ENCODE measurements around the gene RAPGEF1.

Gene RAPGEF1

DNA sequence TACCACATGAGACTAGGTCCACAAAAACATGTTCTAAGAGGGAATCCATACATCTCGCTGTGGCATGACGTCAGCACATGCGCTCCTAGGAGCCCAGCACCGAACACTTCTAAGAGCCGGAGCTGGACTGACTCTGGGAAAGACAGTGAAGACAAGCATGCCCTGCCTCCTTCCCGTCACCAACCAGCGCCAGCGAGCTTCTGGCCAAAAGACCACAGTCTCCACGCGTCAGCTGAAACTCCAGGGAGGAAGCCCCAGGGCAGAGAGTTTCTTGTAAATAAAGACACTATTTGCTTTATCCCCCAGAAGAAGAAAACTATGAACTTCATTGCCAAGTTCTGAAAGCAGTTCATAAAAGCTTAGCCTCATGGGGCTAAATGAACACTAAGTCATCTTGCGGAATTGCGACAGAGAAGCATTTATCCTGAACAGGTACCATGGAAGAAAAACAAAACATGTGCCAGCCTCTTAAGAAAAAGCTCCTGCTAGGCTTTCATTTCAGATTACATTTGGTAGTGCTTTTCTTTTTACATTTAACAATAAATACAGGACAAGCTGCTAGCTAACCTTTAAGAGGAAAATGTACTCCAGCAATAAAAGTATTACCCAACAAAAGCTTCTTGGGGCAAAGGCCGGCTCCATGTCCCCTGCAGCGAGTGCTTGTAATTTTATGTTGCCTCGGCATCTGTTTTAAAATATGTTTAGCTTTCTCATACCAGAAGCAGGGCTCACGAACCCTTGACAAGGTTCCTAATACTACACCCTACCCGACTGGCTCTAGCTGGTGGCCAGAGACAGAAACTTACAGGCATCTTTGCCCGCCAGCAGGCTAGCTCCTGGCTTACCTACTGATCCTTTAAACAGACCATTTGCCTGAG lies 98.0 kb downstream of the RAPGEF1 start:
- DNase-seq, result no peak

DNA sequence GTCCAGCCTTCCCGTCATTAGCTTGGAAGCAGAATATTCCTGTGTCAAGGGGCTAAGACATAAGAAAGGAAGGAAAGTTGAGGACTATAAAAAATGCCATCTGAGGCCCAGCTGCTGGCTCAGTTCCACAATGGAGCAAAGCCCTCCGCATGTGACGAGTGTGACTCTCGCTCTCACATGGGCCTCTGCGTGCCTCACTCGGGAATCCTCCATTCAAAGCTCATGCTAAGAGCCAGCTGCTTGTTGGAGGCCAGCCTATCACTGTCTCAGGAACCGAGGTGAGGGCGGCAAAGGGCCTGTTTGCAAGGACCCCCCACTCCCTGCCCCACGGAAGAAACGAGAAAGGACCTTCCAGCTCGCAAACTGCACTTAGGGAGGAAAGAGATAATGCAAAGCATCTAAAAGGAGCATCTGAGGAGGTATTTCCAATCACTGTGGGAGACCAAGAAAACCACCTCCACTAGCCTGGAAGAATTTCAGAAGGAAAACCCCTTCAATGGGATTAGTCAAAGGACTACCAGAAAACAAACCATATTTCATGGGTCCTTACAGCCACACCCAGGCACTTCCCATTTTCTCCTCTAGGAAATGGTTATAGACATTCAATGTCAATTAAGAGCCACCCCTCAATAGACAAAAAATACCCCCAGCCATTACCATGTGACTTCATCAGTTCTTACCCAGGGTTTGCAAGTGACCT lies 99.3 kb downstream of the RAPGEF1 start:
- DNase-seq, result no peak

DNA sequence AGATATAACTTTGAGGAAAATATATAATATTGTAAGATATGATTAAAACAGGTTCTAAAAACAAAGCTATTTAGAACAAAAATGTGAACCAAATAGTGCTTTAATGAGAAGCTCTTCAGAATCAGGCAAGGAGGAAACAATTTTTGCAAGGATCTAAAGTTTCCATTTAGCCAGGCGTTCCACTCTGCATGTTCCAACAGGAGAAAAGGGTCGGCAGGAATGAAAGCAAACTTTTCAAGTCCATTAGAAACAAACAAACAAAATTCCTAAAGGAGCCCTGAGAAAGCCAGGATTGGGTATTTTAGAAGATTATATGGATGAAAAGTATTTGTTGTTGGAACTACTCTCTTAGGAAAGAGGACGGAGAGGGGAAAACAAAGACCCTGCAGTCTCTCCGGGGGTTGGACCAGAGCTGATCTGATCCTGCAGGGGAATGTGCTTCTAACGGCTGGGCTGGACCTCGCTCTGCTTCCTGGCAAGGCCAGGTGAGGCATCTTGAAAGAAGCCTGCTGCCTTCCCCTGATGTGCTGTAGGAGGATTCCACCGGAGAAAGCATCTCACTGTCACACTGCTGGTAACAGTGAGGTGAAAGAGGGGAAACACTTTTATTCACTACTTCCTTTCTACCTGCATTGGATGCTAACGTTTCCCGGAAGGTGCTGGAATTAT lies 100.0 kb downstream of the RAPGEF1 start:
- DNase-seq, result no peak

DNA sequence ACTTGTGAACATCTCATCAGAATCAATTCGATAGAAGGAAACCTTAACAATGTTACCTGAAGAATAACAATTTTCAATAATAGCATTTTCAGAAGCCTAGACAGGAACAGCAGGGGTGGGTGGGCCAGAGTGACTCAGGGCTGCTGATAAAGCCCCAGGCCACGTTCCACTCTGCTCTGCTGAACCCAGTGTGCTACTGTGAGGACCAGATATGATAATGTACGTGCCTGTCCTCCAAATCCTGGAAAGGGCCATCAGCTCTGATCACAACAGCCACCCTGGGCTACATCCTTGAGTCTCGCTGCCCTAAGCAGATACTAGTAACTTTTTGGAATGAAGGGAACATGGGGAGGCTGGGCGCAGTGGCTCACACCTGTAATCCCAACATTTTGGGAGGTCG lies 103.3 kb downstream of the RAPGEF1 start:
- no peak for DNase-seq

DNA sequence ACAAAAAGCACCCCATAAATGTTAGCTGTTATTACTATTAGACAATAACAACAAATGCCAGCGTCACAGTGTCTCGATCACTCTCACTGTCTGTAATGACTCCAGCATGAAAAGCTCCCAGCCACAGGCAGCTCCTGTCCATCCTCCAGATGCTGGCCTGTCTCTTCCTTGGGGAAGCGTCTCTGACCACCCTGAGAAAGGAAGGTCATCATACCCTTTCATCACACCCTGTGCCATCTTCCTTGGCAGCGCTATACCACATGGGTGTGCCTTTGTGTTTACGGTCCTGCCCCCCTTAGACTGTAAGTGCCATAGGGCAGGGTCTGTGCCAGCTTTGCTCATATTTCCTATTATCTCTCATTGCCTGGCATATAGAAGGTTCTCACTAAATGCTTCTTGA lies 104.0 kb downstream of the RAPGEF1 start:
- DNase-seq, result no peak

DNA sequence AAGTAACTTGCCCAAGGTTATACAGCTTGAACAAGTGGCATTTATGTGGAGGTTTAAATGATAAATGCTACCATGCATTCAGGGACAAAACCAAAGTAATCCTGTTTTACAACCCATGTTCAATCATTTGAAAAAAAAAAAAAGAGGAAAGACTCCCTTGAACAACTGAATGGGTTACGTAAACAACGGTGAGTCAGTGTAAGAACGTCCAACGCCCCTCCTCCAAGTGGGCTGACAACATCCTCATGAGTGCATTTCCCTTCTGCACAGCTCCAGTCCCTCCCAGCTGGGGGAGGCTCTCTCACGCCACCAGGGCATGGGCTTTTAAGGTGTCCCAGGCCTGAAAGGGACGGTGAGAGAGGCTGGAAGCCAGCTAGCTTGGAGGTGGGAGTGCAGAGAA lies 104.6 kb downstream of the RAPGEF1 start:
- DNase-seq, result no peak

DNA sequence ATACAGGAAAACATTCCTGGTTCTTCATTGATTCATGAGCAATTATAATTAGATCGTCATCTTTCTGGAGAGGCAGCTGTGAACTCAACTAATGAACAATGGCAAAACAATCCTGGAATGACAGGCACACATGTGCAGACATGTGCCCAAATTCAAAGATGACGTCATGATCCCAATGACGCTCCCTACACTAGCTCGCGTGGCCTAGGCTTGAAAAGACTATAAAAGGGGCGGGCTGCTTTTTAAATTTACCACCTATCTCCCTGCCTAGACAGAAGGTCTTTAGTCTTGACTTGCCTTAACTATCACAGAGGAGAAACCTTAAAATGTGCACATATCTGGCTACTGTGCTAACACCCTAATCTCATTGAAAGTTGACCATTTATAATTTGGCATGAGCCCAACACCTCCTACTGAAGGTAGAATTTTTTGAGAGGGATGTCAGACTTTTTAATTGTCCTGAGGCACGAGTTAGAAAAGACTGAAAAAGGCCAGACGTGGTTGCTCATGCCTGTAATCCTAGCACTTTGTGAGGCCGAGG lies 106.3 kb downstream of the RAPGEF1 start:
- DNase-seq, result no peak

DNA sequence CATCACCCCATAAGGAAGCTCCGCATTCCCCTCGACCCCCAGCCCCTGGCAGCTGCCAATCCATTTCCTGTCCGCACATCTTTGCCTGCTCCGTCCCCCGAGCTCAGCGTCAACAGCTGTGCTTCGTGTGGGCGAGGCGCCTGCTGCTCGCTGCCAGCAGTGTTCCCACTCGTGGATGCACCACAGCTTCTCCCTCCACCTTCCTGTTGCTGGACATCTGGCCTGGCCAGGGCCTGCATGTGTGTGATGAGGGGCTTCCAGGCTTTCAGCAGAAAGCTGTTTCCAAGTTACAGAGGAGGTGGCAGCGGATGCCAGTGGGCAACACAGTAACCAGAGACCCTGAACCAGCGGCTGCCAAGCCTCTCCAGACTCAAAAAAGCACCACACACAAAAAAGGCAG lies 108.6 kb downstream of the RAPGEF1 start:
- no peak for DNase-seq

DNA sequence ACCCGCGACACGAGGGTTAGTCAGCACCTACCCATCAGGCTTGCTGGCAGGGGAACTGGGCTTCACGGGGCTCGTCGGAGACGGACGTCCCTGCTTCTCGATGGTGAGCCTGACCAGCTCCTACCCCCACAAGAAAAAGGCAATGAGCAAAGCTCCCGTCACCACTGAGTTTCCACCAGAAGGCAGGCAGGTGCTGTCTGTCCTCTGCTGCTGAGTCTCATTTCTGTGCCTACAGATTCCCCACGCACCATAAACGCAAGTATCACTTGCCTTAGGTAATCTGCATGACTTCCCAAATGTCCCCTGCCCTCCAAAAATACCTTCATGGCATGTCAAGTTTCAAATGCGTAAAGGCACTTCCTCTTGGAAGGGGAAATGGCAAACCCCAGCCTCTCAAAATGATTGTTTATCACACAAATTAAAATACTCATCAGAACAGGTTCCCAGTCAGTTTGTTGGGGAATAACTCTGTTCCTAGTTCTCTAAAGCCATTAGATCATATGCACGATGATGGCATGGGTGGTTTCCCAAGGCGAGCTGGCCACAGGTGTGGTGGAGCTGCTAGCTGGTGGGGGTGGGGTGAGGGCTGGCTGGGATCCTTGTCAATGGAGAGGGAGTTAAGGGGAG lies 109.6 kb downstream of the RAPGEF1 start:
- DNase-seq, result no peak

DNA sequence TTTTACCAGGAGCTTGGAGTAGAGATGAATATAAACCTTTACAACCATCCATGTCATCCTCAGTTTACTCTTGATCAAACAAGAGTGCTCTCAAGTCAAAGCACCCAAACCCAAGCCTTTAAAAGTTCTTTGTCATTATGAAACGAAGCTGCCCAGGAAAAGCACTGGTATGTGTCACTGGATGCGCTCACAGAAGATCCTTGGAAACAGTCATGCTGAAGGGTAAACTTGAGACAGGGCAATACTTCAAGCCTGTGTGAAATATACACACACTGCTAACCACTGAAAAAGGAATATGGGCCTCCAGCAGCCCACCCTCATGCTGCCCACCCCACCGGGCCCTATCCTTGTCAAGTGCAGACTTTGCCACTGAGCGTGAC lies 110.1 kb downstream of the RAPGEF1 start:
- no peak for DNase-seq

DNA sequence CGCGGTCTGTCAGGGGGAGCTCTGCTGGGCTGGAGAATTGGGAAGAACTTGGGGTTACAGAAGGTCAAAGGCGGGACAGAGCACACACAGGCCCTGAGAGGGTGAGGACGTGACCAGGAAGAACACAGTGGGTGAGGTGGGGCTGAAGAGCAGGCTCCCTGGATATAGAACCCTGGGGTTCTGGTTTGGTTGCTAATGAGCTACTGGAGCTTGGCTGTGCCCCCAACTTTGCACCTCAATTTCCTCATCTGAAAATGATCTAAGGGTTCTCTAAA lies 110.7 kb downstream of the RAPGEF1 start:
- DNase-seq, result no peak

DNA sequence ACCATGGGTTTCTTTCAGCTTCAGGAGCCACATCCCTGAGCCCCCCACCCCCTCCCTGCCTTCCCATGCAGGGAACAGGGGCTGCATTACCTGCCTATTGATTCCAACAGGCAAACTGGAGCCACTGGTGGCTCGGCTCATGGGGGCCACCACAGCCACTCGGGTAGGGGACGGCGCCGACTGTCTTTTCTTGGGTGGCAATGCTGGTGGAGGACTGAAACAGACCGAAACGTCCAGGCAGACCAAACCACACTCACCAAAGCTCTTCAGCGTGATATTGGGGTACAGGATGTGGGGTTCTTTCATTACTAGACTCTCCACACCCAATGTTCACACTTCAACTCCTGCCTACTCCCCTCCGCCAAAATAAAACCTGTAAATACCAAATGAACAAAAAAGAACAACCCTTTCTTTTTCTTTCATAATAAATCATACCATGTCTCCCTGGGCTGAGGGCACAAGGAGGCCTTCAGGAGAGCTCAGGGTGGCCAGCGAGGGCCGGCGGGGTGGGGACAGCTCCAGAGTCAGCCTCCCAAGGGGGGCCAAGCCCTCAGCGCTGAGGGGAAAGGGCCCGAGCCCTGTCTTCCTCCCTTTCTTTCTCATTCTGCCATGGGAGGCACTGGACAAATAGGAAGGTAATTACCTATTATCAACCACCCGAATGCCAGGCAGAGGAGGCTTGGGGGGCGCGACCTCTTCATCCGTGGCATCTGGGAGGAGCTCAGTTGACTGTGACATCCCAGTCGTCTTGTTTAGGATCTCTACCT lies 111.2 kb downstream of the RAPGEF1 start:
- no peak for DNase-seq

DNA sequence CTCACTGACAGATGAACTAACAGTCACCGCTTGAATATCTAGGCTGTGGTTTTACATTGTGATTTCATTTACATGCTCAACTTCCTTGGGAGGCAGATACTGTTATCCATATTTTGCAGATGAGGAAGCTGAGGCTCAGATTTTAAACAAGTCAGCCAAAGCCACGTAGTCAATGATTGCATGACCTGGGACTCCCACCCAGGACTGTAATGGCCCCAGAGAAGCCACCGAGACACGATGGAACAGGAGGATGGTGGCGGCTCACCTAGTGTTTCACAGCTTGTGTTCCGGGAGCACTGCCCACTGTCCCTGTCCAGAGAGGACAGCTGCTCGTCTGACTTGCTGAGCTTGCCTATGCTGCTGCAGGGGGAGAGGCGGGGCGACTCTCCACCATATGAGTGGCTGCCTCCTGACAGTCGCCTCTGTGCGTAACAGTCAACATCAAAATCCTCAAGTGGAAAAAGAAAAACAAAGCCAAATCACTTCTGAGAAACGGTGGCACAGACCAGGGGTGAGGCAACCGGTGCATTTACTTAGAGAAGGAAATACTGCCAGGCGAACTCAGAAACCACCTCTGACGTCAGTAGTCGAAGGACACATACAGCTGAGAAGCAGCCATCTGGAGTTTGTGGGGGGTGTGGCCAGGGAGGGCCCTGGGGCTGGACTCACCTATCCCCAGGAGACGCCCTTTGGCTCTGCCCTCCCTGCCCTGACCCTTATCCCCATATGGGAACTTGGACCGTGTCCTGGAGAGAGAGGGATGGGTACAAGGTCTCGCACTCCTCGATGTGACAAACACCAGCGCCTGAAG lies 112.0 kb downstream of the RAPGEF1 start:
- no peak for DNase-seq

DNA sequence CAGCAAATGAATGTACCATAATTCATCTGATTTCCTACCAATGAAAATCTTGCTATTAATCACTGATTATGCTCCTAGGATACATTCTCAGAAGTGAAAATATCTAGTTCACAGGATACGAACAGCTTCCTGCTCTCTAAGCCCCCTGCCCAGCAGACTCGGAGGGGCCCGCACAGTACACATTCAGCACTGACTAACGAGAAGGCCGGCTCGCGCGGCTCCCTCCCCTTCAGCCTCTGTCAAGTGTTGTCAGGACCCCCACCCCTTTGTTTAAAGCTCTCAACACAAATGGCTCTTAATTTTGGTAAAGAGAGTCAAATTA lies 112.6 kb downstream of the RAPGEF1 start:
- no peak for DNase-seq

DNA sequence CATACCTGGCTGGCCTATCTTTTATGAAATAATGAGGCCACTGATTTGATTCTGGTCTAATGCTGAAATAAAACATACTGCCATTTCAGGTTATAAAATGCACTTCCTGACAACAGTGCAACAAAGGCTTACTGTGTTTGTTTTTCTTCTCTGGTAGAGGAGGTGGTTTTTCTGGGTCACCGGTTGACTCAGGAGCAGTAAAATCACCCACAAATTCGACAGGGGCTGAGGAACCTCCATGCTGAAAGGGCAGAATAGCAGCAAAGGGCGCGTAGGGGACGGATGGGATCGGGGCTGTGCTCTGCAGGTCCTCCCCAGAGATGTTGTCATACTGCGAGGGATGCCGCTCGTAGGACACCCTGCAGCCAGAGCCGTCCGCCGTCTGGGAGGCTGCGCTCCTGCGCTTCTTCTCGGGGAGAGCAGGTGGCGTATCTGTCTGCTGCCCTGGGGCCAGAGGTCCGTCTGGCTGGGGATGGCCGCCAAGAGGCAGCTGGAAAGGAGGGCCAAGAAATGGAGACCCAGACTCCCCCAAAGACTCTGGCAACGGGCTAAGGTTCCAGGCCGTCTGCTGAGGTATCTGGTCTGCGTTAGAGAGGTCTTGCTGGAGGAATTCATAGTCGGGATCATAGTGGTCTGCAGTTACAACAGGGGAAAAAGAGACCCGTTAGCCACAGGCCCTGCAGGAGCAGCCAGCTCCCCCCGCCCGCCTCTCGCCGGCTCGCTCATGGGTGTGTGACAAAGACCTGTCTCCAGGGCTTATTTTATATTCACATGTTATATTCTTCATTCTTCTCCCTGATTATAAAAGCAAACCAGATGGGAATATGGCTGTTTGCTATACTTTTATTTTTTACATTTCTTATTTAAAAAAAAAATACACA lies 113.8 kb downstream of the RAPGEF1 start:
- DNase-seq, result no peak

DNA sequence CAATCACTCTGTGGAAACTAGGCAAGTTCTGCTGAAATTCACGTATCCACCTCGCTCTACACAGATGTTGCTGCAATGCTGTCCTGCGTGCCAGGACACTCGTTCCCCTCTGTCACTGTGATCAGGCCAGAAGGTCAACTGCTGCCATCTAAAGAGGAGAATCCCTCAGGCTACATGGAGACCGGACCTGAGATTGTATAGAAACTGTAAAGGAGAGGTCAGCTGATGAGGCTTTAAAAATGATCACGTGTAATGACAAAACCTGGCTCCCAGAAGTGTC lies 114.4 kb downstream of the RAPGEF1 start:
- DNase-seq, result no peak

DNA sequence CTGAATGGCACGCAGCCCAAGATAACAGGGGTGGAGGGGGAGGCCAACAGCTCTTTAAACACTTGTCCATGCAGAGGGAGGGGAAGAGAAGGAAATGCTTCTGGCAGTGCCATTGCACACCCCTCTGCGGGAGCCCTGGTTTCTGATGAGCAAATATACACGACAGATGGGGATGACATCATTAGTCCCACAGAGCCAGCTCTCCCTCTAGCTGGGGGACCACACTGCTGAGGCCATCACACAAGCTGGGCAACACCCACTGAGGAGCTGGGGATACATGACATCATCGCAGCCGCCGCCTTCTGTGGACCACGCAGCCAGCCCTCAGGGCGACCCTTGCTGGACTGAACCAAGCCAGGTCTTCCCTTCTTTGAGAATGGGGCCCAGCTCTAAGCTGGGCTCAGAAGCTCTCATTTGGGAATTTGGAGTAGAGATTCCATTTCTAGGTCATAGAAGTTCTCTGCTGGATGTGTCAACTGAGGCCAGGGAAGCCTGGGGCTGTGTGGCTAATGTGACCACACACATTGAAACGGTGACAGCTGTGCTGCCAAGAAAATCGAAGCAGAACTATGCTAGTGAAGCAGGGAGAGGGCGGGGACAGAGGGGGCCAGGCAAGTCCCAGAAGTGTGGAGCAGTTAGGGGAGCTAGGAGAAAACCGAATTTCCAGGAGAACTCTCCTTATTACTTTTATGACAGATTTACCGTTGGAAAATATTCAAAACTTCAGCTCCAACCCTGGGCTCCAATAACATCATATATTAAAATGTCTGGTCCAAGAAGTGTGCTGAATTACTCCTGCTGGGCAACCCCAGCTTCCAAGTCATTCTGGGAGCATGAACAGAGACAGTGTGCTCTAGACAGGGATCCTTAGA lies 115.0 kb downstream of the RAPGEF1 start:
- no peak for DNase-seq

DNA sequence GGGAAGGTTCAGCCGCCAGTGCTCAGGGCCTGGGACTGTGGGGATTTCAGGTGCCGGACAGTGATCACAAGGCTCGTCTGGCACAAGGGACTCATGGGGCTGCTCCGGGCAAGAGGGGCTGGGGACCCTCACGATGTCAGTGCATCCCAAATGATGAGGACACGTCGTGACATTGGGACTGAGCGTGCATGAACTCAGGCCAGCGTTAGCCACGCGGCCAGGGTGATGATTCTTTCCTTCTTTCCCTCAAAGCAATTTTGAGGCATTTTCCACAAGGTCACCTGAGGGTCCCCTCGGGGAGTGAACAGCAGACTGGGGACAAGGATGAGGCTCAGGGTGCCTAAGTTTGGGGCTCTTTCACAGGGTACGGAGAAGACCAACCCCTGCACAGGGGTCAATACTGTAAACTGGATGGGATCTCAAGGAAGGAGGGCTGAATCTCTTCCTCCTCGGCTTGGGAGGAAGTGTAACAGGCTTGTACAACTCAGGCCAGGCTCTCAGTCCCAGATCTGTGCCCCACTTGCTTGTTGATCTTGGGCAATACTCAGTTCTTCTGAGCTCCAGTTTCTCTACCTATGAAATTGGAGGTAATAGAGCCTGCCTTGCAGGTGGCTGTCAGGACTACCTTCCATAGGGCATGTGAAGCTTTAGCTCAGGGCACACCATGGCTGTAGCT lies 116.1 kb downstream of the RAPGEF1 start:
- DNase-seq, result no peak

DNA sequence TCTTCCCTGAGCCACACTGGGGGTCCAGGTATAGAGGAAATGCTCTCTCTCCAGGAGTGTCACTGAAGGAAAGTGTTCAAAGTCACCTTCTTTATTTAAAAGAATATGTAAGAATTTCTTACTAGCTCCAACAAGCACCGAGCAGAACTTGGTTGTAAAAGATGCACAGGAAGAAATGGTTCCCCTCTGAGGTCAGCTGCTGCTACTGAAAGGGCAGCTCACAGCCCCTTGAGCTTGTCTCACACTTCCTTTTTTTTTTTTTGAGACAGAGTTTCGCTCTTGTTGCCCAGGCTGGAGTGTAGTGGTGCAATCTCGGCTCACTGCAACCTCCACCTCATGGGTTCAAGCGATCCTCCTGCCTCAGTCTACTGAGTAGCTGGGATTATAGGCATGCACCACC lies 117.4 kb downstream of the RAPGEF1 start:
- no peak for DNase-seq

Measured in NCI-H2107 (cell line).